Ovary (tissue), 9 donors: ENCODE measurements around the gene DIAPH3. TPM values are rescaled to one million over a fixed set of nuclear protein-coding genes. Genes with fewer than 3 reads are reported as not detected.

ENCODE experiments used
- DNase-seq, 5 donors: peaks; one replicate each; pipeline ENCODE4 v3.0.0-alpha.2; 2019 to 2020
- H3K27ac ChIP-seq, 2 donors: fragments of 200-600 bp; one replicate each; pipeline versions ENCODE4 v1.5.1 to v1.8.0; 2019 to 2022
- H3K27me3 ChIP-seq: fragments of 200-600 bp; one replicate; pipeline ENCODE4 v1.8.0; 2022
- H3K36me3 ChIP-seq: fragments of 200-600 bp; sonication (generic); one replicate; pipeline ENCODE4 v1.5.1; 2019
- H3K4me1 ChIP-seq: one replicate; pipeline ENCODE4 v1.8.1; 2013; ENCODE audit warnings: mild to moderate bottlenecking, moderate library complexity; ENCODE audit not compliant: insufficient read depth
- H3K4me3 ChIP-seq: fragments of 200-600 bp; sonication (generic); one replicate; pipeline ENCODE4 v1.5.1; 2017
- H3K9me3 ChIP-seq, 2 donors: fragments of 200-600 bp in 1 of 2; sonication (generic) in 1 of 2; one replicate each; pipeline versions ENCODE4 v1.5.1 to v1.8.1; 2013 to 2019; ENCODE audit warnings: mild to moderate bottlenecking in 1 of 2, moderate library complexity in 1 of 2
- CTCF ChIP-seq, 3 donors: fragments of 450-650 bp in 2 of 3; fragments of 200-600 bp in 1 of 3; IDR thresholded peaks; one replicate each; pipeline versions ENCODE4 v1.5.1 to v1.8.0; 2016 to 2022; ENCODE audit warnings: antibody characterized with exemption in 3 of 3, mild to moderate bottlenecking in 1 of 3
- EP300 ChIP-seq: sonication (generic); formaldehyde crosslinking; IDR thresholded peaks from one replicate; pipeline ENCODE4 v1.6.1; 2017; ENCODE audit warnings: antibody characterized with exemption
- POLR2A ChIP-seq: fragments of 450-650 bp; IDR thresholded peaks from one replicate; pipeline ENCODE4 v1.6.1; 2017; ENCODE audit warnings: antibody characterized with exemption, mild to moderate bottlenecking, moderate library complexity
- WGBS, 3 donors: extraction: QIAGEN DNeasy Blood & Tissue Kit in 1 of 3; methylation state at CpG; one replicate each; pipeline versions ENCODE4 v1.1.5 to v1.1.7; 2013 to 2017; 5-methylcytosine and 5-hydroxymethylcytosine counted together
- intact Hi-C, 4 donors: fragments of 100-400 bp; cut with DNase I; formaldehyde crosslinking; loops; one replicate each; pipeline versions ENCODE4 v1.11.0 to v1.15.1; 2022 to 2023
- polyA plus RNA-seq, 2 donors: library from polyadenylated mRNA; stranded (reverse); fragments of 200-250 nt in 1 of 2; fragments of 350-450 nt in 1 of 2; fragmentation: Illumina TruSeq in 1 of 2; extraction: RNeasy Lipid Tissue Mini Kit (QIAGEN cat#74804) in 1 of 2; gene quantifications; one replicate each; pipeline ENCODE4 v1.2.3, GENCODE V29; 2013 to 2014
- total RNA-seq, 7 donors: library from RNA; depleted of rRNA in 2 of 7; stranded (reverse); fragments of >200 nt in 2 of 7; fragmentation: NEBNext Ultra II Directional in 3 of 7; extraction: Animal tissue kit (Norgen Biotek cat#: 25700) in 3 of 7; gene quantifications; one replicate each; pipeline versions ENCODE4 v1.1.0 to v1.2.4, GENCODE V29; 2016 to 2023
- donor health status: DM: no; HTN: no; CAD: no; lungs with moderate emphysema.
- donor health status: DM: no; HTN: no; CAD: no.
- donor health status: Bipolar disorder and iron deficiency.
- donor health status: DM: yes; HTN: yes; CAD: no.
- donor health status: DM: no; HTN: no; CAD: no.
- donor health status: DM: yes; HTN: yes; CAD: no.

Gene DIAPH3
- total and polyA plus RNA-seq, 9 donors, result 0.13 to 2.6 (median 0.40) TPM; not detected in 1

GRCh38 chr13:59690857-59691500 lies 472.7 kb downstream of the DIAPH3 start:
- intact Hi-C loops, result no loop called here
- 89 to 98% (median 94%) methylated on average over 1 of the region's 1 CpG for WGBS, 3 donors
- Histone ChIP-seq H3K36me3 (no peaks in the 10 kb centered on the region), H3K4me3 (no peak overlapping the region), H3K27me3 (no peaks in the 10 kb centered on the region), H3K27ac (no peak overlapping the region), H3K9me3 (no peaks in the 10 kb centered on the region), H3K4me1 (no peaks in the 10 kb centered on the region)
- no peak for TF ChIP-seq CTCF (IDR thresholded peaks at IDR 0.05)
- TF ChIP-seq POLR2A, result no peak
- no peak for TF ChIP-seq EP300
- DNase-seq, result no peak

GRCh38 chr13:59689057-59689456 lies 474.7 kb downstream of the DIAPH3 start:
- Histone ChIP-seq H3K4me1 (no peaks in the 10 kb centered on the region), H3K36me3 (no peaks in the 10 kb centered on the region), H3K9me3 (no peaks in the 10 kb centered on the region), H3K27ac (no peak overlapping the region), H3K4me3 (no peak overlapping the region), H3K27me3 (no peaks in the 10 kb centered on the region)
- WGBS, 3 donors, result 90 to 95% (median 92%) methylated on average over 4 of the region's 4 CpGs
- TF ChIP-seq POLR2A, result no peak
- TF ChIP-seq CTCF (IDR thresholded peaks at IDR 0.05), result no peak
- TF ChIP-seq EP300, result no peak
- intact Hi-C loops, result no loop called here
- no peak for DNase-seq

- no peaks in the 10 kb centered on the region for H3K4me1 ChIP-seq
- TF ChIP-seq EP300, result no peak
- TF ChIP-seq CTCF (IDR thresholded peaks at IDR 0.05), result no peak
- TF ChIP-seq POLR2A, result no peak
- 42 to 71% (median 50%) methylated on average over 2 of the region's 2 CpGs for WGBS, 3 donors
- intact Hi-C loops, result no loop called here
- no peaks in the 10 kb centered on the region for H3K27me3 ChIP-seq
- no peaks in the 10 kb centered on the region for H3K36me3 ChIP-seq
- DNase-seq, result no peak
- H3K4me3 ChIP-seq, result no peak overlapping the region
- H3K9me3 ChIP-seq, result no peaks in the 10 kb centered on the region
- H3K27ac ChIP-seq, result no peak overlapping the region
Observed at GRCh38 chr13:59686798-59687394, 476.8 kb downstream of the DIAPH3 start.

GRCh38 chr13:59684105-59684504 lies 479.6 kb downstream of the DIAPH3 start:
- TF ChIP-seq POLR2A (no peak), CTCF (IDR thresholded peaks at IDR 0.05) (no peak), EP300 (no peak)
- DNase-seq, result no peak
- intact Hi-C loops, result no loop called here
- Histone ChIP-seq H3K27me3 (no peaks in the 10 kb centered on the region), H3K4me3 (no peak overlapping the region), H3K9me3 (no peaks in the 10 kb centered on the region), H3K4me1 (no peaks in the 10 kb centered on the region), H3K36me3 (no peaks in the 10 kb centered on the region), H3K27ac (no peak overlapping the region)
- 49 to 59% (median 55%) methylated on average over 5 of the region's 5 CpGs for WGBS, 3 donors
